ENCODE results near the gene EPB41L5.

- TF ChIP-seq ARNT (IDR thresholded peaks at IDR 0.05), result no peak
- TF ChIP-seq HDGF (IDR thresholded peaks at IDR 0.05; ENCODE audit: borderline replicate concordance), result no peak
- no peak for TF ChIP-seq SP1 (IDR thresholded peaks at IDR 0.05)
- TF ChIP-seq ZNF384 (IDR thresholded peaks at IDR 0.05), result no peak
- no peak for TF ChIP-seq L3MBTL2 (conservative IDR thresholded peaks at IDR 0.05)
- no peak for TF ChIP-seq LEF1 (IDR thresholded peaks at IDR 0.05; ENCODE audit: borderline replicate concordance)
- TF ChIP-seq BHLHE40 (IDR thresholded peaks at IDR 0.05; ENCODE audit: borderline replicate concordance), result no peak
- TF ChIP-seq PKNOX1 (IDR thresholded peaks at IDR 0.05), result no peak
- TF ChIP-seq TARDBP (IDR thresholded peaks at IDR 0.05), result no peak
Observed at GRCh38 chr2:120134263-120134662, 121.4 kb downstream of the EPB41L5 start.

Measured in HEK293T (cell line).